PC-9 (cell line): ENCODE results near the gene DMAC2. TPM values are rescaled to one million over a fixed set of nuclear protein-coding genes. Genes with fewer than 3 reads are reported as not detected.
"Not testable (repeated sequence)": the region's sequence is repeated elsewhere in the genome, so short reads cannot be mapped to it uniquely, and the experiment has no call there.

Experiments used
- Bru-seq: library from RNA; stranded (reverse); fragments of 400-500 nt; gene quantifications from one replicate; lab custom pipeline; 2021; lab: Mats Ljungman, UMichigan
- BruChase-seq, 2 experiments: library from RNA; stranded (reverse); fragments of 400-500 nt; gene quantifications; one replicate each; lab custom pipeline; 2021; lab: Mats Ljungman, UMichigan
- BruUV-seq: library from RNA; stranded (reverse); fragments of 400-500 nt; replicated peaks from 2 replicates; lab custom pipeline; 2021; lab: Mats Ljungman, UMichigan
- CTCF ChIA-PET: fragments of 300-600 bp; sonication (Branson Sonifier 250); formaldehyde crosslinking; loops from one replicate; lab custom pipeline; 2022; ENCODE audit warnings: antibody characterized with exemption; lab: Charles Lee
- POLR2A ChIA-PET: fragments of 300-600 bp; sonication (Branson Sonifier 250); formaldehyde crosslinking; loops from one replicate; lab custom pipeline; 2022; ENCODE audit warnings: antibody characterized with exemption; ENCODE audit not compliant: unreplicated experiment; lab: Charles Lee
- DNase-seq, 2 experiments: peaks; one replicate each; pipeline versions ENCODE4 v3.0.0 to v3.0.0-alpha.2; 2015 to 2022; ENCODE audit warnings: mixed read lengths in 1 of 2
- H2AFZ ChIP-seq: fragments of 200-600 bp; sonication (generic); 2 replicates; pipeline ENCODE4 v1.8.1; 2017; ENCODE audit warnings: antibody characterized with exemption
- H3F3A ChIP-seq: fragments of 200-600 bp; sonication (generic); 2 replicates; pipeline ENCODE4 v1.8.1; 2017; ENCODE audit warnings: antibody characterized with exemption, mild to moderate bottlenecking, low read depth; ENCODE audit not compliant: insufficient read depth
- H3K27ac ChIP-seq: fragments of 200-600 bp; sonication (generic); 2 replicates; pipeline ENCODE4 v1.6.1; 2016; ENCODE audit warnings: mixed run types
- H3K27me3 ChIP-seq: fragments of 200-600 bp; sonication (generic); 2 replicates; pipeline ENCODE4 v1.6.1; 2016; ENCODE audit warnings: low read depth, mixed run types; ENCODE audit not compliant: insufficient read depth
- H3K36me3 ChIP-seq: fragments of 200-600 bp; sonication (generic); 2 replicates; pipeline ENCODE4 v1.6.1; 2016; ENCODE audit warnings: low read depth, mixed run types
- H3K4me1 ChIP-seq: fragments of 200-600 bp; sonication (generic); replicated peaks from 2 replicates; pipeline ENCODE4 v1.6.1; 2016; ENCODE audit warnings: mixed run types; ENCODE audit not compliant: insufficient read depth
- H3K4me2 ChIP-seq: fragments of 200-600 bp; sonication (generic); 2 replicates; pipeline ENCODE4 v1.6.1; 2017; ENCODE audit warnings: mixed run types
- H3K4me3 ChIP-seq: fragments of 200-600 bp; sonication (generic); 2 replicates; pipeline ENCODE4 v1.6.1; 2016; ENCODE audit warnings: mixed run types
- H3K79me2 ChIP-seq: fragments of 200-600 bp; sonication (generic); 2 replicates; pipeline ENCODE4 v1.6.1; 2017; ENCODE audit warnings: low read depth, mixed run types
- H3K9me2 ChIP-seq: fragments of 200-600 bp; sonication (generic); 2 replicates; pipeline ENCODE4 v1.8.1; 2017; ENCODE audit warnings: mild to moderate bottlenecking; ENCODE audit not compliant: insufficient read depth
- H3K9me3 ChIP-seq: fragments of 200-600 bp; sonication (generic); 2 replicates; pipeline ENCODE4 v1.8.1; 2016; ENCODE audit warnings: low read depth; ENCODE audit not compliant: insufficient read depth
- H4K20me1 ChIP-seq: fragments of 200-600 bp; sonication (generic); 2 replicates; pipeline ENCODE4 v1.8.1; 2017; ENCODE audit not compliant: insufficient read depth
- CTCF ChIP-seq: fragments of 200-600 bp; sonication (generic); conservative IDR thresholded peaks from 2 replicates; pipeline ENCODE4 v1.6.1; 2017; ENCODE audit warnings: mixed run types, antibody characterized with exemption, mild to moderate bottlenecking, moderate library complexity
- EZH2 ChIP-seq: fragments of 200-600 bp; sonication (generic); IDR thresholded peaks from 2 replicates; pipeline ENCODE4 v1.8.0; 2017; ENCODE audit warnings: antibody characterized with exemption, low read depth
- intact Hi-C: fragments of 100-400 bp; cut with micrococcal nuclease; formaldehyde crosslinking; loops from one replicate; pipeline ENCODE4 v1.10.0; 2022; ENCODE audit not compliant: unreplicated experiment
- long read RNA-seq: library from polyadenylated mRNA; stranded (forward); transcript quantifications from one replicate; pipeline ENCODE4 v2.0.0, GENCODE V29; 2022
- total RNA-seq: library from RNA; stranded (reverse); gene quantifications from 2 replicates; pipeline ENCODE4 v1.2.3, GENCODE V29; 2021

The DMAC2 gene
- 38.6 and 42.6 TPM in 2 replicates for total RNA-seq
- percentile 74 among the genes with signal in this experiment for Bru-seq, nascent RNA
- percentile 62 among the genes with signal in this experiment for BruChase-seq, experiment 1, labeled RNA remaining after a 2-hour chase
- percentile 88 among the genes with signal in this experiment for BruChase-seq, experiment 2, labeled RNA remaining after a 6-hour chase
- long read RNA-seq, transcript DMAC2-201 (6 exons, 1,692 nt) = major isoform, 47 of 80 reads
- long read RNA-seq, partial matches to known transcripts = 15 of 80 reads
- long read RNA-seq, other reads (novel, unspliced or antisense) = 8 of 80 reads

GRCh38 chr19:41439441-41440222 lies at the start of gene DMAC2:
Gene DMAC2, minus strand, starts transcription at chr19:41439912. Its CDS starts 13 bp downstream, at chr19:41439899.
- peak; percentile 91 to 94 for DNase-seq
- peak within 1 kb of the TSS; percentile 76 for H3K4me3 ChIP-seq
- peak within 1 kb of the TSS; percentile 87 for H2AFZ ChIP-seq
- POLR2A ChIA-PET = interaction anchor here (0.5 to 1.0 kb wide), 13 partner anchors 12 to 1273 kb away, joined by 3 to 25 read pairs (median 6); partner anchors contain the start of genes AXL and B3GNT8
- H3K9me2 ChIP-seq = no peaks in the 10 kb centered on the region
- BruUV-seq = TSS peak; percentile 89
- H3K4me2 ChIP-seq = peak within 1 kb of the TSS; percentile 87
- no peaks in the 10 kb centered on the region; the same call in 1 of the 2 replicates for H3F3A ChIP-seq
- CTCF ChIA-PET = interaction anchor here (0.5 to 1.0 kb wide), 3 partner anchors 9 to 664 kb away, joined by 3 to 4 read pairs (median 3); no protein-coding TSS in a partner anchor
- H3K27ac ChIP-seq = peak within 1 kb of the TSS; percentile 77
- peaks cover 7% of the 10 kb centered on the region; the same call in 1 of the 2 replicates for H3K4me1 ChIP-seq
- TF ChIP-seq EZH2 (no peak), CTCF (peak; percentile 61; the same call in 1 of the 2 replicates)
- H3K79me2 ChIP-seq = peaks cover 6% of the 10 kb centered on the region; the same call in 1 of the 2 replicates
- H3K27me3 ChIP-seq = peaks cover 7% of the 10 kb centered on the region; the same call in 1 of the 2 replicates
- no peaks in the 10 kb centered on the region; the same call in 1 of the 2 replicates for H3K9me3 ChIP-seq
- H4K20me1 ChIP-seq = no peaks in the 10 kb centered on the region
- H3K36me3 ChIP-seq = no peaks in the 10 kb centered on the region
- intact Hi-C loops = loop anchor here (10.0 kb wide), 1 partner anchor 85 kb away; the partner anchor contains the start of gene TGFB1

- H3K4me2 ChIP-seq, H3F3A ChIP-seq, DNase-seq, intact Hi-C loops, H3K4me3 ChIP-seq, H3K4me1 ChIP-seq, H3K79me2 ChIP-seq, H4K20me1 ChIP-seq, H3K36me3 ChIP-seq, CTCF ChIA-PET, BruUV-seq, H3K27ac ChIP-seq, H3K9me3 ChIP-seq, POLR2A ChIA-PET, H3K9me2 ChIP-seq, H2AFZ ChIP-seq: not testable (repeated sequence)
- H3K27me3 ChIP-seq = peaks cover 62% of the 10 kb centered on the region
Observed at GRCh38 chr19:41486953-41487352, 47.2 kb upstream of the DMAC2 start.

- no peaks in the 10 kb centered on the region for H3K36me3 ChIP-seq
- peaks cover 76% of the 10 kb centered on the region for H3K27me3 ChIP-seq
- DNase-seq = no peak
- intact Hi-C loops = no loop called here
- H3K4me3 ChIP-seq = no peak overlapping the region
- CTCF ChIA-PET = no interaction called here
- H3K9me3 ChIP-seq = 0 out of 2 replicates have a peak, but pooled peaks cover 6% of the 10 kb centered on the region
- no peak overlapping the region for H3K27ac ChIP-seq
- no peaks in the 10 kb centered on the region for H3K9me2 ChIP-seq
- H3K4me1 ChIP-seq = no peaks in the 10 kb centered on the region
- H3F3A ChIP-seq = no peaks in the 10 kb centered on the region
- no TSS peak for BruUV-seq
- no peaks in the 10 kb centered on the region for H3K79me2 ChIP-seq
- no peak overlapping the region for H2AFZ ChIP-seq
- POLR2A ChIA-PET = no interaction called here
- TF ChIP-seq EZH2 (no peak), CTCF (no peak)
- H4K20me1 ChIP-seq = no peaks in the 10 kb centered on the region
- no peak overlapping the region for H3K4me2 ChIP-seq
Observed at GRCh38 chr19:41484822-41485221, 45.1 kb upstream of the DMAC2 start.
